ENCODE data around the gene RAB11B.

DNA sequence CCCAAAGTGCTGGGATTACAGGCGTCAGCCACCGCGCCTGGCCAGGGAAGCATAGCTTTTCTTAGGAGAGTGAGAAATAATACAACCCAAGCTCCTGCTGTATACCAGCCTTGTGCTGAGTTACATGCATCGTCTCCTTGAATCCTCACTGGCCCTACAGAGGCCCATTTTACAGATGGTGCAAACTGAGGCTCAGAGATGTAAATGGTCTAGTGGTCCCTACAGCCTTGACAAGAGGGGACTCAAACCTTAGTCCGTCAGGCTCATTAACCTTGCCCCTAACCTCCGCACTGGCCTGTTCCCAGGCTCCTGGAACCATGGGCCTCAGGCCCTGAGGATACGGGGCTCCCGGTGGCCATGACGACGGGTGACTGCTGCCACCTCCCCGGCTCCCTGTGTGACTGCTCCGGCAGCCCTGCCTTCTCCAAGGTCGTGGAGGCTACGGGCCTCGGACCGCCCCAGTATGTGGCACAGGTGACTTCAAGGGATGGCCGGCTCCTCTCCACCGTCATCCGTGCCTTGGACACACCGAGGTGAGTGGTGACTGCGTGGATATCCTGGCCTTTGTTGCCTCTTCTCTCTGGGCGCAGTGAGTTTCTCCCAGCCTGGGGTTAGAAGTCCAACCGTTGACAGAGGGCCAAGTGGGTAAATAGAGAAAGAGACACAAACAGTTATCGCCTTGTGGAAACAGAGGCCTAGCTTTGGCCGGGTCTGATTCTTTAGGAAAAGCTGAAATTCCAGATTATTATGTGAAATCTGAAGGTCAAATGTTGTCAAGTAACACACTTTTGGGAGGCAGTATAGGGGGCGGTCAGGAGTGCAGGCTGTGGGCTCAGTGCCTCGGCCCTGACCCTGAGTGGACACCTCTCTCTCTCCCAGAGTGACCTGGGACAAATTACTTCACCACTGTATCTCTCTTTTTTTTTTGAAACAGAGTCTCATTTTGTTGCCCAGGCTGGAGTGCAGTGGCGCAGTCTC, 31.6 kb downstream of the RAB11B start:
- TF ChIP-seq, protein P1, sequence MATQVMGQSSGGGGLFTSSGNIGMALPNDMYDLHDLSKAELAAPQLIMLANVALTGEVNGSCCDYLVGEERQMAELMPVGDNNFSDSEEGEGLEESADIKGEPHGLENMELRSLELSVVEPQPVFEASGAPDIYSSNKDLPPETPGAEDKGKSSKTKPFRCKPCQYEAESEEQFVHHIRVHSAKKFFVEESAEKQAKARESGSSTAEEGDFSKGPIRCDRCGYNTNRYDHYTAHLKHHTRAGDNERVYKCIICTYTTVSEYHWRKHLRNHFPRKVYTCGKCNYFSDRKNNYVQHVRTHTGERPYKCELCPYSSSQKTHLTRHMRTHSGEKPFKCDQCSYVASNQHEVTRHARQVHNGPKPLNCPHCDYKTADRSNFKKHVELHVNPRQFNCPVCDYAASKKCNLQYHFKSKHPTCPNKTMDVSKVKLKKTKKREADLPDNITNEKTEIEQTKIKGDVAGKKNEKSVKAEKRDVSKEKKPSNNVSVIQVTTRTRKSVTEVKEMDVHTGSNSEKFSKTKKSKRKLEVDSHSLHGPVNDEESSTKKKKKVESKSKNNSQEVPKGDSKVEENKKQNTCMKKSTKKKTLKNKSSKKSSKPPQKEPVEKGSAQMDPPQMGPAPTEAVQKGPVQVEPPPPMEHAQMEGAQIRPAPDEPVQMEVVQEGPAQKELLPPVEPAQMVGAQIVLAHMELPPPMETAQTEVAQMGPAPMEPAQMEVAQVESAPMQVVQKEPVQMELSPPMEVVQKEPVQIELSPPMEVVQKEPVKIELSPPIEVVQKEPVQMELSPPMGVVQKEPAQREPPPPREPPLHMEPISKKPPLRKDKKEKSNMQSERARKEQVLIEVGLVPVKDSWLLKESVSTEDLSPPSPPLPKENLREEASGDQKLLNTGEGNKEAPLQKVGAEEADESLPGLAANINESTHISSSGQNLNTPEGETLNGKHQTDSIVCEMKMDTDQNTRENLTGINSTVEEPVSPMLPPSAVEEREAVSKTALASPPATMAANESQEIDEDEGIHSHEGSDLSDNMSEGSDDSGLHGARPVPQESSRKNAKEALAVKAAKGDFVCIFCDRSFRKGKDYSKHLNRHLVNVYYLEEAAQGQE (IDR thresholded peaks at IDR 0.05; ENCODE audit: borderline replicate concordance) = no peak
- TF ChIP-seq, protein P2, sequence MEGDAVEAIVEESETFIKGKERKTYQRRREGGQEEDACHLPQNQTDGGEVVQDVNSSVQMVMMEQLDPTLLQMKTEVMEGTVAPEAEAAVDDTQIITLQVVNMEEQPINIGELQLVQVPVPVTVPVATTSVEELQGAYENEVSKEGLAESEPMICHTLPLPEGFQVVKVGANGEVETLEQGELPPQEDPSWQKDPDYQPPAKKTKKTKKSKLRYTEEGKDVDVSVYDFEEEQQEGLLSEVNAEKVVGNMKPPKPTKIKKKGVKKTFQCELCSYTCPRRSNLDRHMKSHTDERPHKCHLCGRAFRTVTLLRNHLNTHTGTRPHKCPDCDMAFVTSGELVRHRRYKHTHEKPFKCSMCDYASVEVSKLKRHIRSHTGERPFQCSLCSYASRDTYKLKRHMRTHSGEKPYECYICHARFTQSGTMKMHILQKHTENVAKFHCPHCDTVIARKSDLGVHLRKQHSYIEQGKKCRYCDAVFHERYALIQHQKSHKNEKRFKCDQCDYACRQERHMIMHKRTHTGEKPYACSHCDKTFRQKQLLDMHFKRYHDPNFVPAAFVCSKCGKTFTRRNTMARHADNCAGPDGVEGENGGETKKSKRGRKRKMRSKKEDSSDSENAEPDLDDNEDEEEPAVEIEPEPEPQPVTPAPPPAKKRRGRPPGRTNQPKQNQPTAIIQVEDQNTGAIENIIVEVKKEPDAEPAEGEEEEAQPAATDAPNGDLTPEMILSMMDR (IDR thresholded peaks at IDR 0.05; ENCODE audit: poor library complexity, severe bottlenecking) = no peak
- TF ChIP-seq EZH2 (IDR thresholded peaks at IDR 0.05; ENCODE audit: borderline replicate concordance, insufficient read depth, low read length, poor library complexity, severe bottlenecking) = no peak

All from neural cell (in vitro differentiated cells).